OCI-LY7 (cell line): ENCODE measurements around the gene BICDL1. TPM values are rescaled to one million over a fixed set of nuclear protein-coding genes. Genes with fewer than 3 reads are reported as not detected.
A peak's percentile ranks its signal among the peaks of the same experiment; 100 is the strongest.

Experiments
- BruUV-seq: library from RNA; stranded (reverse); fragments of 400-500 nt; replicated peaks from 2 replicates; lab custom pipeline; 2021; lab: Mats Ljungman, UMichigan
- CTCF ChIA-PET: fragments of 300-600 bp; sonication (Branson Sonifier 250); formaldehyde crosslinking; loops from one replicate; lab custom pipeline; 2022; ENCODE audit warnings: antibody characterized with exemption; ENCODE audit not compliant: unreplicated experiment; lab: Charles Lee
- POLR2A ChIA-PET: fragments of 300-600 bp; sonication (Branson Sonifier 250); formaldehyde crosslinking; loops from one replicate; lab custom pipeline; 2022; ENCODE audit warnings: antibody characterized with exemption; lab: Charles Lee
- DNase-seq: peaks from one replicate; pipeline ENCODE4 v3.0.0-alpha.2; 2015; ENCODE audit warnings: low spot score
- H2AFZ ChIP-seq: fragments of 200-600 bp; sonication (generic), shearing (Covaris generic); 2 replicates; pipeline ENCODE4 v1.6.1; 2014; ENCODE audit warnings: mild to moderate bottlenecking, antibody characterized with exemption, low read length, moderate library complexity
- H3K27ac ChIP-seq: fragments of 200-600 bp; sonication (generic); 2 replicates; pipeline ENCODE4 v1.5.1; 2014; ENCODE audit warnings: mixed run types, low read depth, mild to moderate bottlenecking, moderate library complexity, low read length, inconsistent platforms; ENCODE audit not compliant: poor library complexity, severe bottlenecking
- H3K36me3 ChIP-seq: fragments of 200-600 bp; sonication (generic); 2 replicates; pipeline ENCODE4 v1.6.1; 2014; ENCODE audit warnings: mild to moderate bottlenecking, antibody characterized with exemption, low read length, moderate library complexity, mixed read lengths; ENCODE audit not compliant: insufficient read depth
- H3K4me1 ChIP-seq: fragments of 200-600 bp; sonication (generic); 2 replicates; pipeline ENCODE4 v1.5.1; 2014; ENCODE audit warnings: mild to moderate bottlenecking, low read length; ENCODE audit not compliant: insufficient read depth, poor library complexity, severe bottlenecking
- H3K4me2 ChIP-seq: fragments of 200-600 bp; sonication (generic); 2 replicates; pipeline ENCODE4 v1.6.1; 2014; ENCODE audit warnings: mild to moderate bottlenecking, low read length
- H3K4me3 ChIP-seq: fragments of 200-600 bp; sonication (generic); 2 replicates; pipeline ENCODE4 v1.5.1; 2014; ENCODE audit warnings: mild to moderate bottlenecking, low read depth, low read length; ENCODE audit not compliant: poor library complexity, severe bottlenecking
- H3K79me2 ChIP-seq: fragments of 200-600 bp; sonication (generic); 2 replicates; pipeline ENCODE4 v1.6.1; 2016; ENCODE audit warnings: low read depth, mild to moderate bottlenecking, low read length, moderate library complexity, mixed read lengths; ENCODE audit not compliant: insufficient read depth
- H3K9me2 ChIP-seq: fragments of 200-600 bp; sonication (generic); 2 replicates; pipeline ENCODE4 v1.6.1; 2016; ENCODE audit warnings: mild to moderate bottlenecking, low read length, mixed read lengths; ENCODE audit not compliant: insufficient read depth
- H3K9me3 ChIP-seq: fragments of 200-600 bp; sonication (generic); 2 replicates; pipeline ENCODE4 v1.6.1; 2014; ENCODE audit warnings: mild to moderate bottlenecking, mixed run types, low read length, mixed read lengths
- H4K20me1 ChIP-seq: fragments of 200-600 bp; sonication (generic); 2 replicates; pipeline ENCODE4 v1.6.1; 2014; ENCODE audit warnings: mild to moderate bottlenecking, antibody characterized with exemption, low read length, moderate library complexity, mixed read lengths; ENCODE audit not compliant: insufficient read depth
- CTCF ChIP-seq: fragments of 200-600 bp; sonication (generic); conservative IDR thresholded peaks from 2 replicates; pipeline ENCODE4 v1.5.1; 2014; ENCODE audit warnings: mild to moderate bottlenecking, antibody characterized with exemption, low read length, moderate library complexity, mixed read lengths
- EZH2phosphoT487 ChIP-seq: fragments of 200-600 bp; sonication (generic); IDR thresholded peaks from 2 replicates; pipeline ENCODE4 v1.6.1; 2018; ENCODE audit warnings: low read depth, borderline replicate concordance, mild to moderate bottlenecking, mixed run types, antibody characterized with exemption, low read length, moderate library complexity, mixed read lengths
- intact Hi-C: fragments of 100-400 bp; cut with micrococcal nuclease; formaldehyde crosslinking; loops from one replicate; pipeline ENCODE4 v1.10.0; 2022; ENCODE audit not compliant: unreplicated experiment
- total RNA-seq, 2 experiments: library from RNA; depleted of rRNA in 1 of 2; stranded (reverse); fragments of >200 nt in 1 of 2; shearing (Covaris generic) in 1 of 2; gene quantifications; 2 replicates each; pipeline ENCODE4 v1.2.3, GENCODE V29; 2014 to 2022

Gene BICDL1
- total RNA-seq, 2 experiments from 2014 or later, result 6.5 to 22.6 TPM

- peaks cover 32% of the 10 kb centered on the region for H3K79me2 ChIP-seq
- intact Hi-C loops, result no loop called here
- POLR2A ChIA-PET, result no interaction called here
- CTCF ChIA-PET, result no interaction called here
- no peak for DNase-seq
- H3K27ac ChIP-seq, result no peak overlapping the region
- no peak overlapping the region for H3K4me3 ChIP-seq
- H3K9me3 ChIP-seq, result no peaks in the 10 kb centered on the region
- no peak overlapping the region for H2AFZ ChIP-seq
- no TSS peak for BruUV-seq
- no peaks in the 10 kb centered on the region for H3K9me2 ChIP-seq
- no peak for TF ChIP-seq CTCF
- no peak for TF ChIP-seq EZH2phosphoT487
- peaks cover 13% of the 10 kb centered on the region; the same call in 1 of the 2 replicates for H4K20me1 ChIP-seq
- no peaks in the 10 kb centered on the region for H3K4me1 ChIP-seq
- no peak overlapping the region for H3K4me2 ChIP-seq
- H3K36me3 ChIP-seq, result peaks cover 96% of the 10 kb centered on the region
Measured at GRCh38 chr12:120103371-120103770, 114.3 kb downstream of the BICDL1 start.

GRCh38 chr12:120106151-120106550 lies 117.1 kb downstream of the BICDL1 start:
- no peak overlapping the region for H3K4me2 ChIP-seq
- peaks cover 77% of the 10 kb centered on the region for H3K36me3 ChIP-seq
- H3K79me2 ChIP-seq, result peaks cover 58% of the 10 kb centered on the region
- H3K9me2 ChIP-seq, result no peaks in the 10 kb centered on the region
- no peak for DNase-seq
- H2AFZ ChIP-seq, result no peak overlapping the region
- TSS peak; percentile 77 for BruUV-seq
- H3K9me3 ChIP-seq, result no peaks in the 10 kb centered on the region
- peaks cover 18% of the 10 kb centered on the region for H3K4me1 ChIP-seq
- H3K27ac ChIP-seq, result no peak overlapping the region
- peaks cover 21% of the 10 kb centered on the region; the same call in 1 of the 2 replicates for H4K20me1 ChIP-seq
- TF ChIP-seq EZH2phosphoT487, result no peak
- TF ChIP-seq CTCF, result no peak
- H3K4me3 ChIP-seq, result no peak overlapping the region
- ChIA-PET POLR2A (no interaction called here), CTCF (no interaction called here)
- intact Hi-C loops, result no loop called here

- intact Hi-C loops, result no loop called here
- peak overlapping the region; percentile 78 for H3K4me2 ChIP-seq
- CTCF ChIA-PET, result interaction anchor here (1.1 kb wide), 1 partner anchor 23 kb away, joined by 3 read pairs; no protein-coding TSS in a partner anchor
- peak overlapping the region; percentile 76 for H3K27ac ChIP-seq
- H3K4me3 ChIP-seq, result peak overlapping the region; percentile 45
- TF ChIP-seq EZH2phosphoT487, result no peak
- BruUV-seq, result no TSS peak
- no peak overlapping the region for H2AFZ ChIP-seq
- H3K4me1 ChIP-seq, result peaks cover 34% of the 10 kb centered on the region
- H3K79me2 ChIP-seq, result peaks cover 92% of the 10 kb centered on the region
- H4K20me1 ChIP-seq, result peaks cover 15% of the 10 kb centered on the region; the same call in 1 of the 2 replicates
- POLR2A ChIA-PET, result interaction anchor here (0.6 to 3.9 kb wide), 5 partner anchors 11 to 313 kb away, joined by 3 to 26 read pairs (median 7); partner anchors contain the start of gene RPLP0
- no peaks in the 10 kb centered on the region for H3K9me3 ChIP-seq
- peaks cover 69% of the 10 kb centered on the region for H3K36me3 ChIP-seq
- DNase-seq, result no peak
- H3K9me2 ChIP-seq, result no peaks in the 10 kb centered on the region
Measured at GRCh38 chr12:120109570-120110267, 120.7 kb downstream of the BICDL1 start.
